Fibroblast of pulmonary artery (primary cell): ENCODE results near the gene KRT86.
A peak's percentile ranks its signal among the peaks of the same experiment; 100 is the strongest.

Experiments
- DNase-seq: peaks from one replicate; pipeline ENCODE4 v3.0.0-alpha.2; 2010; ENCODE audit warnings: low read depth
- H3K4me3 ChIP-seq: replicated peaks from 2 replicates; pipeline ENCODE4 v1.5.1; 2011; ENCODE audit warnings: low read depth, mild to moderate bottlenecking, control low read depth, low read length, moderate library complexity
- TF ChIP-seq, protein P1 (sequence below): IDR thresholded peaks from 2 replicates; pipeline ENCODE4 v1.5.1; 2011; ENCODE audit warnings: mild to moderate bottlenecking, control low read depth, low read length, inconsistent platforms; ENCODE audit errors: missing control alignments

Gene KRT86

DNA sequence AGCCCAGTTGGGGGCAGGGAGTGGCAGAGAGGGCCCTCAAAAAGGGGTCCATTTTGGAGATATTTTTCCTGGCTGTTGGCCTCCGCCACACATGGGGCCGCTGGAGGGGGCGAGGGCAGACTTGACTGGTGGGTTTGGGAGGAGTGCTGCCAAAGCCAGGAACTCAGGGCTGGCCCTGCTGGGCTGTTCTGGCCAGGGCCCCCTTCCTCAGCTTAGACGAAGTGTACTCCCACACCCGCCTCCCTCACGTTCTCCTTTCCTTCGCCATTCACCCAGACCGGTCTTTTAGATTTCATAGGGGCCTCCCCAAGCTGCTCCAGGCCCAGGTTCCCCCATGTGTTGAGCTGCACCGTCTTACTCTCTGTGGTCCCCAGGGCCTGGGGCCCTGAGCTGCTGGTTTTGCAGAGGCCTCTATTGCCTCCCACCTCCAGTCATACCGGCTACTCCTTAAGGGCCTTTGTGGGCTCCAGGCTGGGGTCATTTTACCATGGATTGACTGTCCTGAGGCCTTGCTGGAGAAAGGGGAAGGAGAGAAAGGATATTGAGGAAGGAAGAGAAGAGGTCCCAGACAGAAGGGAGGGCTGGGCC, 40.1 kb upstream of the KRT86 start:
- DNase-seq = no peak
- H3K4me3 ChIP-seq = no peak overlapping the region
- TF ChIP-seq, protein P1, sequence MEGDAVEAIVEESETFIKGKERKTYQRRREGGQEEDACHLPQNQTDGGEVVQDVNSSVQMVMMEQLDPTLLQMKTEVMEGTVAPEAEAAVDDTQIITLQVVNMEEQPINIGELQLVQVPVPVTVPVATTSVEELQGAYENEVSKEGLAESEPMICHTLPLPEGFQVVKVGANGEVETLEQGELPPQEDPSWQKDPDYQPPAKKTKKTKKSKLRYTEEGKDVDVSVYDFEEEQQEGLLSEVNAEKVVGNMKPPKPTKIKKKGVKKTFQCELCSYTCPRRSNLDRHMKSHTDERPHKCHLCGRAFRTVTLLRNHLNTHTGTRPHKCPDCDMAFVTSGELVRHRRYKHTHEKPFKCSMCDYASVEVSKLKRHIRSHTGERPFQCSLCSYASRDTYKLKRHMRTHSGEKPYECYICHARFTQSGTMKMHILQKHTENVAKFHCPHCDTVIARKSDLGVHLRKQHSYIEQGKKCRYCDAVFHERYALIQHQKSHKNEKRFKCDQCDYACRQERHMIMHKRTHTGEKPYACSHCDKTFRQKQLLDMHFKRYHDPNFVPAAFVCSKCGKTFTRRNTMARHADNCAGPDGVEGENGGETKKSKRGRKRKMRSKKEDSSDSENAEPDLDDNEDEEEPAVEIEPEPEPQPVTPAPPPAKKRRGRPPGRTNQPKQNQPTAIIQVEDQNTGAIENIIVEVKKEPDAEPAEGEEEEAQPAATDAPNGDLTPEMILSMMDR = no peak

DNA sequence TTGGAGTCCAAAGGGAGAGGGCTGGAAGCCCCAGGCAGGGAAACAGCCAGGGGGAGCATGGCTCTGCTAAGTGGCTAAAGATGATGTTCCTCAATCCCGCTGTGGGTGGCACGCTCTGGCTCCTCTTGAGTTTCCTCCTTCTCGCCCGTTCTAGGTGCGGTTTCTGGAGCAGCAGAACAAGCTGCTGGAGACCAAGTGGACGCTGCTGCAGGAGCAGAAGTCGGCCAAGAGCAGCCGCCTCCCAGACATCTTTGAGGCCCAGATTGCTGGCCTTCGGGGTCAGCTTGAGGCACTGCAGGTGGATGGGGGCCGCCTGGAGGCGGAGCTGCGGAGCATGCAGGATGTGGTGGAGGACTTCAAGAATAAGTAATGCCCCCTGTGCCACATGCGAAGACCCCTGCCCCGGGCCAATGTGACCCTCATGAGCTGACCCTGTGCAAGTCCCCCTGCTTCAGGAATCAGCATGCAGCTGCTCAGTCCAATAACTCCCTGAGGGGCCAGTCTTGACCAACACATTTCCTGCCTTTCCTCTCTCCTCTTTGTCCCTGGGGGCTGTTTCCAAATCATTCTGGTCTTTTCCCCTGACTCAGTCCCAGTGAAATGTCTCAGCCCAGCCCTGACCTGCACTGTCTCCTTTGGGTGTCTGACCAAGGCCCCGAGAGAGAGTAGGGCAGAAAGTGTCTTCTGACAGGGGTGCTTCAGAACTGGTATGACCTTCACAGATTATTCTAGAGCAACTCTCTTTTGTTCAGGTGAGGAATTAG, 39.3 kb upstream of the KRT86 start:
- DNase-seq = peak; percentile 56
- H3K4me3 ChIP-seq = no peak overlapping the region

DNA sequence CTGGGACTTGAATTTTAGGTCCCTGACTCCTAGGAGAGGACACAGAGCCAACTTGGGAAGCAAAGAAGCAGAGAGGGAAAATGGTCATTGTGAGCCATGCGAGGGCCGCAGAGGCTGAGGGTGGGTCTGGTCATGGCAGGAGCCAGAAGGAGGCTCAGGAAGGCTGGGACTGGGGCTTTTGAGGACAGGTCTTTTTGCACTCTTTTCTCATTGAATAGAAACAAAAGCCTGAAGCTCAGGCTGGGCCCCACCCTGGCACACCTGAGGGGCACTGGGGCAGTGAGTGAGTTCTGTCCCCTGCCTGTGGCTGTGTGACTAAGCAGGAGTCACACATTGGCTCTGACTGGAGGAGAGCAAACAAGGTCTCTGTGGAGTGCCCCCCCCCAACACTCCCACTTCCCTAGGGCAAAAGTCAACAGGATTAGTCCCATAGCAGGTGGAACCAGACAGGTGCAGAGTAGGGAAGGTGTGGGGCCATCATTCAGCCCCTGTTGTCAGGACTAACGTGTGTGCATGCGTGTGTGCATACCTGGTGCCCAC, 38.6 kb upstream of the KRT86 start:
- DNase-seq = no peak
- TF ChIP-seq, protein P1 = no peak
- H3K4me3 ChIP-seq = no peak overlapping the region

More for the DNA sequence above, 39.3 kb upstream of the KRT86 start:
- TF ChIP-seq, protein P1 = no peak

DNA sequence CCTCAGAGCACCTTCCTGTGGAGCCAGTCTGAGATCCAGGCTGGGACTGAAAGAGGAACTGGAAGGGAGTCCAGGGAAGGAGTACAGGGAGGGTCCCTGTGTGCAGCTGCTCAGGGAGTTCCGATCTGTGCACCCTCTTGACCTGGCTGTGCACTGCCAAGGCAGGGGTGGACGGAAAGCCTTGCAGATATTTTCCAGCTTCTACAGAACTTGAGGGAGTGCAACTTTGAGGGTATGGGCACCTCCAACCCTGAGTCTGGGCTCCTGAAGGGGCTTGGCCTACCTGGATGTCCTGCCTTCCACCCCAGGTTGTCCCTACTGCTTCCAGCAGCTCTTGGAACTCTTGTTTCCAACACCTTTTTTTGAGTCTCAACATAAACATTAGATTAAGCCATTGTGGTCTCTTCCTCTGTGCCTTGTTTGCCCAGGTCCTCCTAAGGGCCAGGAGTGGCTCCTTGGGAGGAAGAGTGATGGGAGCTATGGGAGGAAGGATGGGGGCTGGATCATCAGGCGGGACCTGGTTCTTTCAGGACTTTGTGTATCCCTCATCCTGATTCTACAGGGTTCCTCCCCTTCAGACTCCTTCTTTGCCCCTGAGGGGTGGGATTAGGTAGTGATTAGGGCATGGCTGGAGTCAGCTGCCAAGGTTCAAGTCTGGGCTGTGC, 37.9 kb upstream of the KRT86 start:
- DNase-seq = no peak
- TF ChIP-seq, protein P1 = no peak
- no peak overlapping the region for H3K4me3 ChIP-seq

DNA sequence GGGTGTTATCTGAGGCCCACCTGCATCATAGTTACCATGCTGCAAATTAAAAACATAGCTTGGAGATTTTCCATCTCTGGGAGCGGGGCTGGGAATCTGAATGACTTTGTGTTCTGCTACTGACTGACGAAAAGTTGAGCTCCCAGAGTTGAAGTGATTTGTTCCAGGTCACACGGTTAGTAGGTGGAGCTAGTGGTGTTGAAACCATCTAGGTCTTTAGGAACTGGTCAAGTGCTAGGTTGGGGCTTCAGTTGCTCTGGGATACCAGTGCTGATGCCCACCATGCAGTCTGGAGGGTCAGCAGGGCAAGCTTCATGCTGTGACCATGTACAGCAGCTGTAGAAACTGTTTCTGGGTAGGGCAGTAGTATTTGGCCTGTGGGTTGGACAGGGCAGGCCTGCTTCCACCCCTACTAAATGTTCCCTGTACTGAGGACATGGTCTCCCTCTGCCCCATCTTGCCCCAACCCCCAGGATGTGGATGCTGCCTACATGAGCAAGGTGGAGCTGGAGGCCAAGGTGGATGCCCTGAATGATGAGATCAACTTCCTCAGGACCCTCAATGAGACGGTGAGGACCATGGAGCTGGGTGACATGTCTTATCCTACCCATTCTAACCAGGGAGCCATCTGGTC, 36.1 kb upstream of the KRT86 start:
- no peak overlapping the region for H3K4me3 ChIP-seq
- no peak for DNase-seq
- TF ChIP-seq, protein P1 = no peak

DNA sequence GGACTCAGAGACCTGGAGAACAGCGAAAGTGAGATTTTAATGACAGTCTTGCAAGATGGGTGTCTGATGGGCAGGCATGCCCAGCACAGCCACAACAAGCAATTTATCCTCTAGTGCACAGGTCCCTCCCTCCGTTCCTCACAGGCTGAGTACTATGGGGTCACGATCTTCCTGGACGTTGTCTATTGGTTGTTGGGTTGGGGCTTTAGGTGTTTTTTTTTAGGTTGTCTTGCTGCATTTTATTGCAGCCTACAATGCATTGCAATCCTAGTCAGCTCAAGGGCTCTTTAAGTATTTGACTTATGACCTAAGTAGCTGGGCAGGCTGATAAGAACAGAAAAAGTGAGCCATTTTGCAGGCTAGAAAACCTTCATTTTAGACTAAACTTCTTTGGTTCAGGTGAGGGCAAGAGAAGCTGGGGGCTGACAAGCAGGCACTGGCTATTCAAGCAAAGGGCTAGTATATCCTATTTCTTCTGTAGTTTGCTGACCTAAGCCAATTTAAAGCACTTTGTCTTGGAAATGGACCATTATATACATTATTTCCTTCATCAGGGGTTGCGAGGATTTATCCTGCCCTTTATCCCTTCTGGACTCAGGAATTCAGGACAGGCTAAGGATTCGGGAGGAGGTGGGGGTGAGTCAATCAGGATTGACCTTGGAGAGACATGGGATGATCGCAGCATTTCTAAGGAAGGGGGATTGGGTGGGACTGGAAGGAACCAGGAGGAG, 35.4 kb upstream of the KRT86 start:
- H3K4me3 ChIP-seq = no peak overlapping the region
- TF ChIP-seq, protein P1 = no peak
- DNase-seq = no peak
